HL-60 (cell line): ENCODE data around the gene SLC34A1.

Experiments used
- CTCF ChIP-seq: IDR thresholded peaks from one replicate; pipeline ENCODE4 v1.5.1; 2011; ENCODE audit warnings: low read length, control low read depth, inconsistent platforms; ENCODE audit not compliant: insufficient read depth
- POLR2AphosphoS5 ChIP-seq: IDR thresholded peaks from 2 replicates; pipeline ENCODE4 v1.6.1; 2012; ENCODE audit warnings: low read depth

GRCh38 chr5:177445917-177446199 lies 61.6 kb downstream of the SLC34A1 start:
- TF ChIP-seq CTCF (no peak), POLR2AphosphoS5 (no peak)
